Cerebellar nuclear complex (tissue), 1 donor: ENCODE data around the gene MGA.

ENCODE experiments used
- DNase-seq, 2 experiments: peaks; one replicate each; lab custom pipeline; 2025; lab: John Stamatoyannopoulos, UW

The MGA gene

GRCh38 chr15:41660235-41661077 is at the start of gene MGA:
Gene MGA, plus strand, starts transcription at chr15:41660405.
- DNase-seq, result peak in 1 of 2 experiments; percentile 32

- no peak for DNase-seq
These were observed 39.5 kb upstream of the MGA start for GRCh38 chr15:41620536-41621199.

GRCh38 chr15:41621200-41622193 is 38.7 kb upstream of the MGA start:
- peak in 1 of 2 experiments; percentile 53 for DNase-seq

GRCh38 chr15:41622901-41623300 is 37.3 kb upstream of the MGA start:
- no peak for DNase-seq

- no peak for DNase-seq
These were observed 33.0 kb upstream of the MGA start for GRCh38 chr15:41627203-41627602.

GRCh38 chr15:41629463-41629862 is 30.7 kb upstream of the MGA start:
- no peak for DNase-seq

- DNase-seq, result no peak
These were observed 30.3 kb upstream of the MGA start for GRCh38 chr15:41629883-41630282.

GRCh38 chr15:41630616-41631217 is 29.5 kb upstream of the MGA start:
- no peak for DNase-seq

- DNase-seq, result no peak
These were observed 28.2 kb upstream of the MGA start for GRCh38 chr15:41631880-41632470.

- DNase-seq, result no peak
These were observed 26.6 kb upstream of the MGA start for GRCh38 chr15:41633609-41634008.

GRCh38 chr15:41634072-41634626 is 26.1 kb upstream of the MGA start:
- no peak for DNase-seq

- no peak for DNase-seq
These were observed 23.1 kb upstream of the MGA start for GRCh38 chr15:41637086-41637485.

- no peak for DNase-seq
These were observed 19.2 kb upstream of the MGA start for GRCh38 chr15:41640985-41641384.

- DNase-seq, result no peak
These were observed 12.9 kb upstream of the MGA start for GRCh38 chr15:41647262-41647661.

GRCh38 chr15:41648097-41648496 is 12.1 kb upstream of the MGA start:
- no peak for DNase-seq

- no peak for DNase-seq
These were observed 11.4 kb upstream of the MGA start for GRCh38 chr15:41648770-41649169.

GRCh38 chr15:41650806-41651205 is 9.4 kb upstream of the MGA start:
- DNase-seq, result no peak

GRCh38 chr15:41651373-41651772 is 8.8 kb upstream of the MGA start:
- DNase-seq, result no peak

- DNase-seq, result no peak
These were observed 6.4 kb upstream of the MGA start for GRCh38 chr15:41653760-41654159.

GRCh38 chr15:41655716-41656115 is 4.5 kb upstream of the MGA start:
- DNase-seq, result no peak

GRCh38 chr15:41656188-41656587 is 4.0 kb upstream of the MGA start:
- DNase-seq, result no peak
